Sigmoid colon (tissue), 4 donors: ENCODE data around the gene PTPN6.
A peak's percentile ranks its signal among the peaks of the same experiment; 100 is the strongest.

ENCODE experiments used
- CTCF ChIP-seq, 4 experiments: fragments of 450-650 bp in 3 of 4; fragments of 200-600 bp in 1 of 4; IDR thresholded peaks; one replicate each; pipeline ENCODE4 v1.5.1; 2016 to 2019; ENCODE audit warnings: antibody characterized with exemption in 4 of 4, mild to moderate bottlenecking in 3 of 4, moderate library complexity in 2 of 4
- POLR2AphosphoS5 ChIP-seq, 4 donors: sonication (generic); formaldehyde crosslinking; IDR thresholded peaks; one replicate each; pipeline ENCODE4 v1.6.1; 2017; ENCODE audit warnings: antibody characterized with exemption in 4 of 4

GRCh38 chr12:6935371-6936193 lies 15.6 kb upstream of the PTPN6 start:
- TF ChIP-seq CTCF (IDR thresholded peaks at IDR 0.05) (no peak), POLR2AphosphoS5 (IDR thresholded peaks at IDR 0.05) (peak in 1 of 4 donors; percentile 7)
